GM10266 (cell line): ENCODE measurements around the gene ZNF177.
"Not testable (repeated sequence)": the region's sequence is repeated elsewhere in the genome, so short reads cannot be mapped to it uniquely, and the experiment has no call there.

Source experiments
- DNase-seq: peaks from one replicate; pipeline ENCODE4 v3.0.0; 2012; ENCODE audit errors: extremely low spot score
- TF ChIP-seq, protein P1 (sequence below): IDR thresholded peaks from 2 replicates; pipeline ENCODE4 v1.5.1; 2012; ENCODE audit warnings: mild to moderate bottlenecking, low read depth; ENCODE audit not compliant: control insufficient read depth, insufficient read depth; ENCODE audit errors: missing control alignments

ZNF177 gene

DNA sequence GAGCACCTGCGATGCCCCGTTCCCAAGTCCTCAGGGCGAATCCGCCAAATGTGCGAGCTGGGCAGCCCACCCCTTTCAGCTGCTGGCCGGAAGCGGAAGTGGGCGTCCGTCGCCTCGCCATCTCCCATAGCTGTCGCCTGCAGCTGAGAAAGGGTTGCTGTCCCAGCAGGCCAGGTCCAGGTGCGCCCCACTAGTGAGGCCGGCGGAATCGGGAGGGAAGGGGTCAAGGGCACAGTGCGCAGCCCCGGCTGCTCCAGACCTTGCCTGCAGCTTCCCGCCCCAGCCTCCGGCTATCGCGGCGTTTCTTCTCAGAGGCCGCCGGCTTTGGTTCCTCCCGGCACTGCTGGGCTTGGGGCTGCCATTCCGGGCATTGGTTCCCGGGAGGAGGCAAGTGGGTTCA, at the start of gene ZNF177:
TSS of gene ZNF177 (plus strand) at position 109 of the 400 bp plus-strand sequence. CDS start 15,299 bp downstream, outside the sequence.
- TF ChIP-seq, protein P1, sequence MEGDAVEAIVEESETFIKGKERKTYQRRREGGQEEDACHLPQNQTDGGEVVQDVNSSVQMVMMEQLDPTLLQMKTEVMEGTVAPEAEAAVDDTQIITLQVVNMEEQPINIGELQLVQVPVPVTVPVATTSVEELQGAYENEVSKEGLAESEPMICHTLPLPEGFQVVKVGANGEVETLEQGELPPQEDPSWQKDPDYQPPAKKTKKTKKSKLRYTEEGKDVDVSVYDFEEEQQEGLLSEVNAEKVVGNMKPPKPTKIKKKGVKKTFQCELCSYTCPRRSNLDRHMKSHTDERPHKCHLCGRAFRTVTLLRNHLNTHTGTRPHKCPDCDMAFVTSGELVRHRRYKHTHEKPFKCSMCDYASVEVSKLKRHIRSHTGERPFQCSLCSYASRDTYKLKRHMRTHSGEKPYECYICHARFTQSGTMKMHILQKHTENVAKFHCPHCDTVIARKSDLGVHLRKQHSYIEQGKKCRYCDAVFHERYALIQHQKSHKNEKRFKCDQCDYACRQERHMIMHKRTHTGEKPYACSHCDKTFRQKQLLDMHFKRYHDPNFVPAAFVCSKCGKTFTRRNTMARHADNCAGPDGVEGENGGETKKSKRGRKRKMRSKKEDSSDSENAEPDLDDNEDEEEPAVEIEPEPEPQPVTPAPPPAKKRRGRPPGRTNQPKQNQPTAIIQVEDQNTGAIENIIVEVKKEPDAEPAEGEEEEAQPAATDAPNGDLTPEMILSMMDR, result no peak
- DNase-seq, result no peak

DNA sequence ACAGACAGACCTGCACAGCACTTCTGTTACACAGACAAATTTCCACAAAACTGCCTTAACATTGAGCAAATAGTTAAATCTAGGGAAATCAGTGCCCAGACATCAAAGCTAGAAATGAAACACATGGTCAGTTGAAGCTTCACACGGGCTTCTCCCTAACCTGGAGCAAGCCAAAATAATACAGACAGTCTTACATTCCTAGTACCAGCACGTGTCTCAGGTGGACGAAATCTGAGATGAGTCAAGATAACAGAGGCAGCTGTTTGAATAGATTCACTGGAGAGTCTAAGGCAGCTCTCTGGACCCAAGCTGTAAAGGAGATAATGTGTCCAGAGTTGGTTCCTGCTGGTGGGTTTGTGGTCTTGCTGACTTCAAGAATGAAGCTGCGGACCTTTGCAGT, 49.1 kb upstream of the ZNF177 start:
- TF ChIP-seq, protein P1, result no peak
- no peak for DNase-seq

GRCh38 chr19:9321338-9321737, 41.5 kb upstream of the ZNF177 start:
- no peak for DNase-seq
- TF ChIP-seq, protein P1, result no peak

DNA sequence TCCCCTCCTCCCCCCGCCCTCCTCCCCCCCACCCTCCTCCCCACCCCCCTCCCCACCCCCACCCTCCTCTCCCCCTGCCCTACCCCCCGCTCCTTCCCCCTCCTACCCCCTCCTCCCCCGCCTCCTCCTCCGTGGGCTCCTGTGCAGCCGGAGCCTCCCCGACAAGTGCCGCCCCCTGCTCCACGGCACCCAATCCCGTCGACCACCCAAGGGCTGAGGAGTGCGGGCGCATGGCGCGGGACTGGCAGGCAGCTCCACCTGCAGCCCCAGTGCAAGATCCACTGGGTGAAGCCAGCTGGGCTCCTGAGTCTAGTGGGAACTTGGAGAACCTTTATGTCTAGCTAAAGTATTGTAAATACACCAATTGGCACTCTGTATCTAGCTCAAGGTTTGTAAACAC, 41.1 kb upstream of the ZNF177 start:
- not testable (repeated sequence) for DNase-seq

DNA sequence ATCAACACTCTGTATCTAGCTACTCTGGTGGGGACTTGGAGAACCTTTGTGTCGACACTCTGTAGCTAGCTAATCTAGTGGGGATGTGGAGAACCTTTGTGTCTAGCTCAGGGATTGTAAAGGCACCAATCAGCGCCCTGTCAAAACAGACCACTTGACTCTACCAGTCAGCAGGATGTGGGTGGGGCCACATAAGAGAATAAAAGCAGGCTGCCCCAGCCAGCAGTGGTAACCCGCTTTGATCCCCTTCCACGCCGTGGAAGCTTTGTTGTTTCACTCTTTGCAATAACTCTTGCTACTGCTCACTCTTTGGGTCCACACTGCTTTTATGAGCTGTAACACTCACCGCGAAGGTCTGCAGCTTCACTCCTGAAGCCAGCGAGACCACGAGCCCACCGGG, 40.6 kb upstream of the ZNF177 start:
- not testable (repeated sequence) for DNase-seq

DNA sequence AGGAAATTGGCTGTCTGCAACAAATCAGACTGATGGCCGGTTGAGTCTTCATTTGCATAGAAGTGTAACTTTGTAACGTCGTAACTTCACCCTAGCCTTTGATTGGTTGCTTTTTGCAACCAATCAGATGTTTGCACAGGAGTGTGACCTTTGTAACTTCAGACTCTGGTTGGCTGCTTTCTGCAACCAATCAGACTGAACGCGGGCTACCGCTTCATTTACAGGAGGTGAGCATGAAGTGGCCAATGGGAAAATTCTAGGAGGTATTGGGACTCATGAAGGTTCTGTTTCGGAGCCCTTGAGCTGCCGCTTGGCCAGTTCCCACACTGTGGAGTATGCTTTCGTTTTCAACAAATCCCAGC, 39.3 kb upstream of the ZNF177 start:
- TF ChIP-seq, protein P1, result no peak
- DNase-seq, result peak; percentile 55

GRCh38 chr19:9323919-9324583, 38.8 kb upstream of the ZNF177 start, which contains the start of gene ZNF559:
TSS of gene ZNF559 (plus strand) at chr19:9324179. CDS start at chr19:9338550, 14,371 bp downstream.
- peak; percentile 95 for DNase-seq
- TF ChIP-seq, protein P1, result no peak

GRCh38 chr19:9324584-9324962, 38.2 kb upstream of the ZNF177 start:
- no peak for DNase-seq
- TF ChIP-seq, protein P1, result no peak
